Vagina (tissue), 2 donors: ENCODE data around the gene ZBTB20. TPM values are rescaled to one million over a fixed set of nuclear protein-coding genes. Genes with fewer than 3 reads are reported as not detected.

Experiments used
- DNase-seq, 2 donors: peaks; one replicate each; pipeline ENCODE4 v3.0.0-alpha.2; 2017; ENCODE audit errors: extremely low spot score in 2 of 2
- H3K27ac ChIP-seq: fragments of 200-600 bp; sonication (generic); one replicate; pipeline ENCODE4 v1.5.1; 2019
- H3K27me3 ChIP-seq: fragments of 200-600 bp; sonication (generic); one replicate; pipeline ENCODE4 v1.5.1; 2019
- H3K36me3 ChIP-seq, 2 donors: fragments of 200-600 bp; sonication (generic); one replicate each; pipeline ENCODE4 v1.5.1; 2017 to 2019
- H3K4me1 ChIP-seq: fragments of 200-600 bp; sonication (generic); one replicate; pipeline ENCODE4 v1.5.1; 2019
- H3K4me3 ChIP-seq, 2 donors: fragments of 200-600 bp; sonication (generic); 1 replicate in 1 of 2; 2 replicates in 1 of 2; pipeline ENCODE4 v1.5.1; 2016 to 2019
- H3K9me3 ChIP-seq: fragments of 200-600 bp; sonication (generic); one replicate; pipeline ENCODE4 v1.5.1; 2019
- CTCF ChIP-seq, 3 experiments: fragments of 450-650 bp in 2 of 3; fragments of 200-600 bp in 1 of 3; sonication (generic) in 1 of 3; IDR thresholded peaks; one replicate each; pipeline ENCODE4 v1.5.1; 2017 to 2019; ENCODE audit warnings: antibody characterized with exemption in 3 of 3, mild to moderate bottlenecking in 2 of 3, moderate library complexity in 2 of 3
- POLR2A ChIP-seq, 2 donors: fragments of 450-650 bp; IDR thresholded peaks; one replicate each; pipeline ENCODE4 v1.6.1; 2017; ENCODE audit warnings: antibody characterized with exemption in 2 of 2, mild to moderate bottlenecking in 2 of 2, moderate library complexity in 2 of 2
- POLR2AphosphoS5 ChIP-seq, 2 donors: sonication (generic); formaldehyde crosslinking; IDR thresholded peaks; one replicate each; pipeline ENCODE4 v1.9.0; 2017; ENCODE audit warnings: antibody characterized with exemption in 2 of 2, mild to moderate bottlenecking in 2 of 2, low read depth in 1 of 2; ENCODE audit not compliant: insufficient read depth in 1 of 2
- intact Hi-C: fragments of 100-400 bp; cut with DNase I; formaldehyde crosslinking; loops from one replicate; pipeline ENCODE4 v1.15.1; 2023
- total RNA-seq: library from RNA; depleted of rRNA; stranded (reverse); fragments of >200 nt; gene quantifications from one replicate; pipeline ENCODE4 v1.2.3, GENCODE V29; 2016

ZBTB20 gene
- total RNA-seq, 1 donor from 2014 or later, result 64.8 TPM

GRCh38 chr3:114400371-114400770 is 746.7 kb downstream of the ZBTB20 start:
- Histone ChIP-seq H3K36me3 (no peaks in the 10 kb centered on the region), H3K27me3 (no peaks in the 10 kb centered on the region), H3K4me1 (no peaks in the 10 kb centered on the region), H3K4me3 (no peak overlapping the region), H3K27ac (no peak overlapping the region), H3K9me3 (no peaks in the 10 kb centered on the region)
- TF ChIP-seq POLR2AphosphoS5 (IDR thresholded peaks at IDR 0.05; ENCODE audit: insufficient read depth in 1 of 2, low read depth in 1 of 2) (no peak), POLR2A (IDR thresholded peaks at IDR 0.05) (no peak), CTCF (IDR thresholded peaks at IDR 0.05) (no peak)
- no peak for DNase-seq
- intact Hi-C loops, result no loop called here

- no peaks in the 10 kb centered on the region for H3K36me3 ChIP-seq
- H3K27ac ChIP-seq, result no peak overlapping the region
- intact Hi-C loops, result no loop called here
- no peak overlapping the region for H3K4me3 ChIP-seq
- no peak for DNase-seq
- H3K9me3 ChIP-seq, result no peaks in the 10 kb centered on the region
- no peaks in the 10 kb centered on the region for H3K27me3 ChIP-seq
- TF ChIP-seq POLR2A (IDR thresholded peaks at IDR 0.05) (no peak), CTCF (IDR thresholded peaks at IDR 0.05) (no peak), POLR2AphosphoS5 (IDR thresholded peaks at IDR 0.05; ENCODE audit: insufficient read depth in 1 of 2, low read depth in 1 of 2) (no peak)
- peaks cover 6% of the 10 kb centered on the region for H3K4me1 ChIP-seq
These were observed 752.5 kb downstream of the ZBTB20 start for GRCh38 chr3:114394551-114394950.

GRCh38 chr3:114393367-114394072 is 753.6 kb downstream of the ZBTB20 start:
- no peak for DNase-seq
- intact Hi-C loops, result no loop called here

GRCh38 chr3:114392831-114393230 is 754.3 kb downstream of the ZBTB20 start:
- Histone ChIP-seq H3K4me1 (peaks cover 6% of the 10 kb centered on the region), H3K27ac (no peak overlapping the region), H3K4me3 (no peak overlapping the region), H3K36me3 (peaks cover 0 to 8% of the 10 kb centered on the region in 2 donors), H3K27me3 (no peaks in the 10 kb centered on the region), H3K9me3 (no peaks in the 10 kb centered on the region)
- TF ChIP-seq CTCF (IDR thresholded peaks at IDR 0.05) (no peak), POLR2A (IDR thresholded peaks at IDR 0.05) (no peak)
- DNase-seq, result no peak
- intact Hi-C loops, result no loop called here

More at GRCh38 chr3:114393367-114394072, 753.6 kb downstream of the ZBTB20 start:
- H3K36me3 ChIP-seq, result peaks cover 0 to 1% of the 10 kb centered on the region in 2 donors
- no peak overlapping the region for H3K4me3 ChIP-seq
- no peaks in the 10 kb centered on the region for H3K27me3 ChIP-seq
- TF ChIP-seq POLR2AphosphoS5 (IDR thresholded peaks at IDR 0.05; ENCODE audit: insufficient read depth in 1 of 2, low read depth in 1 of 2), result no peak
- TF ChIP-seq POLR2A (IDR thresholded peaks at IDR 0.05), result no peak
- no peak for TF ChIP-seq CTCF (IDR thresholded peaks at IDR 0.05)
- H3K27ac ChIP-seq, result no peak overlapping the region
- peaks cover 6% of the 10 kb centered on the region for H3K4me1 ChIP-seq
- no peaks in the 10 kb centered on the region for H3K9me3 ChIP-seq

- no peak overlapping the region for H3K27ac ChIP-seq
- DNase-seq, result no peak
- H3K4me3 ChIP-seq, result no peak overlapping the region
- no peaks in the 10 kb centered on the region for H3K27me3 ChIP-seq
- no peaks in the 10 kb centered on the region for H3K9me3 ChIP-seq
- peaks cover 15% of the 10 kb centered on the region for H3K4me1 ChIP-seq
- TF ChIP-seq POLR2AphosphoS5 (IDR thresholded peaks at IDR 0.05; ENCODE audit: insufficient read depth in 1 of 2, low read depth in 1 of 2), result no peak
- no peak for TF ChIP-seq POLR2A (IDR thresholded peaks at IDR 0.05)
- TF ChIP-seq CTCF (IDR thresholded peaks at IDR 0.05), result no peak
- intact Hi-C loops, result loop anchor here (10.0 kb wide), 1 partner anchor 706 kb away; no protein-coding TSS in a partner anchor
- H3K36me3 ChIP-seq, result peaks cover 0 to 10% of the 10 kb centered on the region in 2 donors
These were observed 757.9 kb downstream of the ZBTB20 start for GRCh38 chr3:114389156-114389555.
